H1 (cell line): ENCODE results near the gene PPP1CA. TPM values are rescaled to one million over a fixed set of nuclear protein-coding genes. Genes with fewer than 3 reads are reported as not detected.

Source experiments
- ASH2L ChIP-seq: fragments of 200-600, 300-600 bp; sonication (generic); IDR thresholded peaks from one replicate; pipeline ENCODE4 v1.7.1; 2017; ENCODE audit warnings: low read length
- BACH1 ChIP-seq: IDR thresholded peaks from 2 replicates; pipeline ENCODE4 v1.6.1; 2012; ENCODE audit warnings: low read length, improper control_type of control experiment
- CEBPB ChIP-seq: IDR thresholded peaks from 2 replicates; pipeline ENCODE4 v1.6.1; 2012; ENCODE audit warnings: low read depth, low read length
- CHD1 ChIP-seq: IDR thresholded peaks from 2 replicates; pipeline ENCODE4 v1.6.1; 2012; ENCODE audit warnings: low read depth, low read length, improper control_type of control experiment
- FOSL1 ChIP-seq: IDR thresholded peaks from 2 replicates; pipeline ENCODE4 v1.6.1; 2011; ENCODE audit warnings: mild to moderate bottlenecking, low read depth, low read length, moderate library complexity; ENCODE audit not compliant: insufficient read depth
- GTF2F1 ChIP-seq: IDR thresholded peaks from 2 replicates; pipeline ENCODE4 v1.6.1; 2012; ENCODE audit warnings: low read depth, low read length, improper control_type of control experiment, borderline replicate concordance
- JUND ChIP-seq: IDR thresholded peaks from 2 replicates; pipeline ENCODE4 v1.6.1; 2011; ENCODE audit warnings: mild to moderate bottlenecking, improper control_type of control experiment, low read length
- KDM4A ChIP-seq: IDR thresholded peaks from one replicate; pipeline ENCODE4 v1.7.1; 2012; ENCODE audit warnings: low read depth, mild to moderate bottlenecking, moderate library complexity, low read length, inconsistent platforms; ENCODE audit not compliant: severe bottlenecking
- MAFK ChIP-seq: IDR thresholded peaks from 2 replicates; pipeline ENCODE4 v1.6.1; 2012; ENCODE audit warnings: low read depth, mild to moderate bottlenecking, improper control_type of control experiment, low read length
- POU5F1 ChIP-seq: IDR thresholded peaks from 2 replicates; pipeline ENCODE4 v1.6.1; 2011; ENCODE audit warnings: low read depth, mild to moderate bottlenecking, low read length, moderate library complexity
- RAD21 ChIP-seq, 2 experiments: IDR thresholded peaks in 1 of 2; conservative IDR thresholded peaks in 1 of 2; 2 replicates each; pipeline ENCODE4 v1.6.1; 2011; ENCODE audit warnings: low read depth in 2 of 2, low read length in 2 of 2, improper control_type of control experiment in 1 of 2, inconsistent platforms in 1 of 2, mild to moderate bottlenecking in 1 of 2, moderate library complexity in 1 of 2
- RNF2 ChIP-seq: fragments of 200-900, 300-1000 bp; sonication (generic); IDR thresholded peaks from 2 replicates; pipeline ENCODE4 v1.7.1; 2016; ENCODE audit warnings: borderline replicate concordance, low read depth, mild to moderate bottlenecking, antibody characterized with exemption, low read length; ENCODE audit not compliant: poor library complexity, severe bottlenecking; ENCODE audit errors: missing control alignments
- SIN3A ChIP-seq, 2 experiments: IDR thresholded peaks in 1 of 2; conservative IDR thresholded peaks in 1 of 2; 2 replicates each; pipeline ENCODE4 v1.6.1; 2011 to 2012; ENCODE audit warnings: low read length in 2 of 2, improper control_type of control experiment in 1 of 2, low read depth in 1 of 2, mild to moderate bottlenecking in 1 of 2
- SP2 ChIP-seq: IDR thresholded peaks from 2 replicates; pipeline ENCODE4 v1.6.1; 2012; ENCODE audit warnings: mild to moderate bottlenecking, low read length, inconsistent platforms
- SUZ12 ChIP-seq: fragments of 200-600 bp; sonication (generic); IDR thresholded peaks from 2 replicates; pipeline ENCODE4 v1.6.1; 2012; ENCODE audit warnings: mild to moderate bottlenecking, inconsistent platforms, low read length, moderate library complexity, mixed read lengths
- YY1 ChIP-seq: IDR thresholded peaks from 2 replicates; pipeline ENCODE4 v1.6.1; 2011; ENCODE audit warnings: low read depth, mild to moderate bottlenecking, low read length
- polyA plus RNA-seq, 7 experiments: library from polyadenylated mRNA; depleted of rRNA in 3 of 7; stranded (reverse) in 5 of 7; unstranded in 2 of 7; fragments of >200 nt in 5 of 7; fragments of 200-250 nt in 2 of 7; gene quantifications; 1 replicate in 5 of 7; 2 replicates in 1 of 7; 4 replicates in 1 of 7; pipeline versions ENCODE4 v1.2.1 to v1.2.3, GENCODE V29; 2011 to 2013; ENCODE audit warnings: missing spikeins in 2 of 7, mixed read lengths in 2 of 7
- total RNA-seq: library from RNA; stranded (reverse); fragmentation: NEBNext Ultra II Directional; extraction: Animal tissue kit (Norgen Biotek cat#: 25700); gene quantifications from 2 replicates; pipeline ENCODE4 v1.2.1, GENCODE V29; 2021
- TF ChIP-seq, protein P1 (sequence below), 3 experiments: IDR thresholded peaks; 1 replicate in 2 of 3; 2 replicates in 1 of 3; pipeline versions ENCODE4 v1.5.1 to v1.6.1; 2011; ENCODE audit warnings: low read length in 3 of 3, mild to moderate bottlenecking in 3 of 3, inconsistent platforms in 2 of 3, low read depth in 1 of 3, moderate library complexity in 1 of 3; ENCODE audit not compliant: insufficient read depth in 1 of 3; ENCODE audit errors: control extremely low read depth in 1 of 3
- TF ChIP-seq, protein P2 (sequence below): IDR thresholded peaks from 2 replicates; pipeline ENCODE4 v1.6.1; 2011; ENCODE audit warnings: low read depth, mild to moderate bottlenecking, low read length; ENCODE audit not compliant: insufficient read depth

PPP1CA gene
- total and polyA plus RNA-seq, 2 of the 8 experiments (the other 6 are each of a cell fraction or from before 2014, with no cell fraction given): 198 to 359 TPM

DNA sequence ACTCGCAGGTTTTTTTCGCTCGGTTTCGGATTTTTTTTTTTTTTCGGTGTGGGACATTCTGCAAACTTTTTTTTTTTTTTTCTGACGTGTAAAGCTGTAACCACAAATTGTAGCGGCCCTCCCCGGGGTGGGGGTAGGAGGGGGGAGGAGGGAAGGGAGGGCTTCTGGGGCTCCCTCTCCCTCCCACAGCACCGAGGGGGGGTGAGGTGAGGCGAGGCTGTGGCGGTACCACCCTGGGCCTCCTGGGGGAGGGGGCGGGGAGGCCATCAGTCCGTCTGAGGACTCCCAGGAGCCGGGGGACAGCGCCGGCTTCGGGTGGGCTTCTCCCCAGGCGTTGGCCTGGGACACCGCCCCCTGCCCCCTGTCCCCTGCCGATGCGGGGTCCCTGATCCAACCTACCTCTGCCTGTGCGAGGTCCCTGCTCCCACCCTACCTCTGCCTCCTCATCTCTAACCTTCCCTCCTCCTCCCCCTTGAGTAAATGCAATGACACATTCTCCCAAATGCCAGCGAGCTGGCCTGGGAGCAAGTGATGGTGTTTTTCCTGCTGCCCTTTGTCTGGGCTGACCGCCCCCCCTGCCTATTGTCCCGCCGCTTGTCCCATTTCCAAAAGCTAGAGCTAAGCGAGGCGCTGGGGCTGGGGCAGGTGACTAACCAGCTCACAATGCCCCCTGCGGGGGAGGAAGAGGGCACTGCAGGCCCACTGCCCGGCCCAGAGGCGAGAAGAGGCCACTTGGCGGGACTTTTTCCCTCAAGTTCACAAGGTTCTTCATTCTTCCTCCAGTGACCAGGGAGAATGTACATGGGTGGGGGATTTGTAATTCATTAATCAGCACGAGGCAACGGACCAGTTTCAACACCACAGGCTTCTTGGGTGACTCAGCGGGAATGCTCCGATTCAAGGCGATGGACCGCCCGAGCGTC, 27.7 kb downstream of the PPP1CA start (continued):
- TF ChIP-seq, protein P1, sequence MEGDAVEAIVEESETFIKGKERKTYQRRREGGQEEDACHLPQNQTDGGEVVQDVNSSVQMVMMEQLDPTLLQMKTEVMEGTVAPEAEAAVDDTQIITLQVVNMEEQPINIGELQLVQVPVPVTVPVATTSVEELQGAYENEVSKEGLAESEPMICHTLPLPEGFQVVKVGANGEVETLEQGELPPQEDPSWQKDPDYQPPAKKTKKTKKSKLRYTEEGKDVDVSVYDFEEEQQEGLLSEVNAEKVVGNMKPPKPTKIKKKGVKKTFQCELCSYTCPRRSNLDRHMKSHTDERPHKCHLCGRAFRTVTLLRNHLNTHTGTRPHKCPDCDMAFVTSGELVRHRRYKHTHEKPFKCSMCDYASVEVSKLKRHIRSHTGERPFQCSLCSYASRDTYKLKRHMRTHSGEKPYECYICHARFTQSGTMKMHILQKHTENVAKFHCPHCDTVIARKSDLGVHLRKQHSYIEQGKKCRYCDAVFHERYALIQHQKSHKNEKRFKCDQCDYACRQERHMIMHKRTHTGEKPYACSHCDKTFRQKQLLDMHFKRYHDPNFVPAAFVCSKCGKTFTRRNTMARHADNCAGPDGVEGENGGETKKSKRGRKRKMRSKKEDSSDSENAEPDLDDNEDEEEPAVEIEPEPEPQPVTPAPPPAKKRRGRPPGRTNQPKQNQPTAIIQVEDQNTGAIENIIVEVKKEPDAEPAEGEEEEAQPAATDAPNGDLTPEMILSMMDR (IDR thresholded peaks at IDR 0.05; ENCODE audit: control extremely low read depth in 1 of 3, insufficient read depth in 1 of 3, low read depth in 1 of 3, low read length in 3 of 3): peak in 2 of 3 experiments; percentile 29 to 34; a peak in 3 of 4 replicates
- TF ChIP-seq SUZ12 (0 out of 2 replicates have a peak, but pooled peaks have one; percentile 39), RAD21 (IDR thresholded peaks at IDR 0.05 in 1 of 2, conservative IDR thresholded peaks at IDR 0.05 in 1 of 2; ENCODE audit: low read depth in 2 of 2, low read length in 2 of 2) (peak in 1 of 2 experiments; percentile 3; a peak in 1 of 4 replicates), KDM4A (peak; percentile 26), POU5F1 (no peak), SP2 (no peak), MAFK (no peak; the same call in 1 of the 2 replicates), CEBPB (no peak), GTF2F1 (no peak), YY1 (no peak), FOSL1 (no peak), CHD1 (no peak), JUND (peak; percentile 35), BACH1 (peak; percentile 61; the same call in 1 of the 2 replicates), SIN3A (conservative IDR thresholded peaks at IDR 0.05 in 1 of 2, IDR thresholded peaks at IDR 0.05 in 1 of 2; ENCODE audit: low read depth in 1 of 2, low read length in 2 of 2) (peak in 1 of 2 experiments; percentile 30; a peak in 1 of 4 replicates), RNF2 (no peak), ASH2L (peak; percentile 42)
- TF ChIP-seq, protein P2, sequence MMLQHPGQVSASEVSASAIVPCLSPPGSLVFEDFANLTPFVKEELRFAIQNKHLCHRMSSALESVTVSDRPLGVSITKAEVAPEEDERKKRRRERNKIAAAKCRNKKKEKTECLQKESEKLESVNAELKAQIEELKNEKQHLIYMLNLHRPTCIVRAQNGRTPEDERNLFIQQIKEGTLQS: no peak
